Liver (tissue), 3 donors: Measurements from ENCODE around the gene ORM2.

ENCODE experiments used
- EGR1 ChIP-seq, 2 donors: IDR thresholded peaks; 2 replicates each; pipeline ENCODE4 v1.6.1; 2016 to 2018; ENCODE audit warnings: antibody characterized with exemption in 2 of 2, low read depth in 2 of 2
- FOXA2 ChIP-seq: IDR thresholded peaks from 2 replicates; pipeline ENCODE4 v1.6.1; 2016; ENCODE audit warnings: antibody characterized with exemption
- GABPA ChIP-seq, 2 donors: IDR thresholded peaks in 1 of 2; conservative IDR thresholded peaks in 1 of 2; 2 replicates each; pipeline ENCODE4 v1.6.1; 2016; ENCODE audit warnings: antibody characterized with exemption in 2 of 2, mild to moderate bottlenecking in 1 of 2, moderate library complexity in 1 of 2
- JUND ChIP-seq, 2 donors: IDR thresholded peaks; 2 replicates each; pipeline ENCODE4 v1.6.1; 2016; ENCODE audit warnings: antibody characterized with exemption in 2 of 2
- NR2F2 ChIP-seq: IDR thresholded peaks from 2 replicates; pipeline ENCODE4 v1.6.1; 2016; ENCODE audit warnings: antibody characterized with exemption
- RAD21 ChIP-seq, 2 donors: IDR thresholded peaks; 2 replicates each; pipeline ENCODE4 v1.6.1; 2016; ENCODE audit warnings: antibody characterized with exemption in 2 of 2, mild to moderate bottlenecking in 2 of 2
- RXRA ChIP-seq, 2 donors: IDR thresholded peaks; 2 replicates each; pipeline ENCODE4 v1.6.1; 2017 to 2018; ENCODE audit warnings: antibody characterized with exemption in 2 of 2, mild to moderate bottlenecking in 1 of 2
- SP1 ChIP-seq: IDR thresholded peaks from 2 replicates; pipeline ENCODE4 v1.6.1; 2018; ENCODE audit warnings: antibody characterized with exemption, mild to moderate bottlenecking
- TAF1 ChIP-seq: conservative IDR thresholded peaks from 2 replicates; pipeline ENCODE4 v1.6.1; 2016; ENCODE audit warnings: antibody characterized with exemption, mild to moderate bottlenecking
- TF ChIP-seq, protein P1 (sequence below): fragments of 150-350 bp; IDR thresholded peaks from 2 replicates; pipeline ENCODE4 v1.5.1; 2017; ENCODE audit warnings: improper control_type of control experiment, low read depth, low read length; ENCODE audit not compliant: missing input control
- TF ChIP-seq, protein P2 (sequence below): IDR thresholded peaks from 2 replicates; pipeline ENCODE4 v1.6.1; 2016; ENCODE audit warnings: antibody characterized with exemption
- TF ChIP-seq, protein P3 (sequence below): IDR thresholded peaks from 2 replicates; pipeline ENCODE4 v1.6.1; 2016; ENCODE audit warnings: antibody characterized with exemption
- TF ChIP-seq, protein P4 (sequence below): IDR thresholded peaks from 2 replicates; pipeline ENCODE4 v1.6.1; 2016; ENCODE audit warnings: antibody characterized with exemption, mild to moderate bottlenecking
- TF ChIP-seq, protein P5 (sequence below): IDR thresholded peaks from 2 replicates; pipeline ENCODE4 v1.6.1; 2016; ENCODE audit warnings: antibody characterized with exemption
- donor health status: healthy.
- donor health status: healthy.

DNA sequence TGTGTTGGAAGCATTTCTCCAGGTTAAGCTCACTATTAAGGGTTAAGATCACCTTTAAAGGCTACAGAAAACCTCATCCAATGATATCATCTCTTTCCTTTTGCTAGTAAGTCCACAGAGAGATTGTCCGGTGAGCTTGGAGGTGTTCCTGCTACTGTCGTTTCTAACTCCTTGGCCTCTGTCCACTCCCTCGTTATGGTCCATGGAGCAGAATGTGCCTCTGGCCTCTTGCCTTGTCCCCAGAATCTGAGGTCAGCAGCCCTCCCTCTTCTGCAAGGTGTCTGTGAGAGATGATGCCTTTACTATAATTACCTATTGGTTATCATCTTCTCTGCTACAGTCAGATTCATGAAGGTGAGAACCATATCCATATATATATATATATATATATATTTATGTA is 15.0 kb downstream of the ORM2 start:
- TF ChIP-seq, protein P1, sequence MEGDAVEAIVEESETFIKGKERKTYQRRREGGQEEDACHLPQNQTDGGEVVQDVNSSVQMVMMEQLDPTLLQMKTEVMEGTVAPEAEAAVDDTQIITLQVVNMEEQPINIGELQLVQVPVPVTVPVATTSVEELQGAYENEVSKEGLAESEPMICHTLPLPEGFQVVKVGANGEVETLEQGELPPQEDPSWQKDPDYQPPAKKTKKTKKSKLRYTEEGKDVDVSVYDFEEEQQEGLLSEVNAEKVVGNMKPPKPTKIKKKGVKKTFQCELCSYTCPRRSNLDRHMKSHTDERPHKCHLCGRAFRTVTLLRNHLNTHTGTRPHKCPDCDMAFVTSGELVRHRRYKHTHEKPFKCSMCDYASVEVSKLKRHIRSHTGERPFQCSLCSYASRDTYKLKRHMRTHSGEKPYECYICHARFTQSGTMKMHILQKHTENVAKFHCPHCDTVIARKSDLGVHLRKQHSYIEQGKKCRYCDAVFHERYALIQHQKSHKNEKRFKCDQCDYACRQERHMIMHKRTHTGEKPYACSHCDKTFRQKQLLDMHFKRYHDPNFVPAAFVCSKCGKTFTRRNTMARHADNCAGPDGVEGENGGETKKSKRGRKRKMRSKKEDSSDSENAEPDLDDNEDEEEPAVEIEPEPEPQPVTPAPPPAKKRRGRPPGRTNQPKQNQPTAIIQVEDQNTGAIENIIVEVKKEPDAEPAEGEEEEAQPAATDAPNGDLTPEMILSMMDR, result no peak
- TF ChIP-seq SP1, result no peak
- TF ChIP-seq, protein P2, sequence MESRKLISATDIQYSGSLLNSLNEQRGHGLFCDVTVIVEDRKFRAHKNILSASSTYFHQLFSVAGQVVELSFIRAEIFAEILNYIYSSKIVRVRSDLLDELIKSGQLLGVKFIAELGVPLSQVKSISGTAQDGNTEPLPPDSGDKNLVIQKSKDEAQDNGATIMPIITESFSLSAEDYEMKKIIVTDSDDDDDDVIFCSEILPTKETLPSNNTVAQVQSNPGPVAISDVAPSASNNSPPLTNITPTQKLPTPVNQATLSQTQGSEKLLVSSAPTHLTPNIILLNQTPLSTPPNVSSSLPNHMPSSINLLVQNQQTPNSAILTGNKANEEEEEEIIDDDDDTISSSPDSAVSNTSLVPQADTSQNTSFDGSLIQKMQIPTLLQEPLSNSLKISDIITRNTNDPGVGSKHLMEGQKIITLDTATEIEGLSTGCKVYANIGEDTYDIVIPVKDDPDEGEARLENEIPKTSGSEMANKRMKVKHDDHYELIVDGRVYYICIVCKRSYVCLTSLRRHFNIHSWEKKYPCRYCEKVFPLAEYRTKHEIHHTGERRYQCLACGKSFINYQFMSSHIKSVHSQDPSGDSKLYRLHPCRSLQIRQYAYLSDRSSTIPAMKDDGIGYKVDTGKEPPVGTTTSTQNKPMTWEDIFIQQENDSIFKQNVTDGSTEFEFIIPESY, result no peak
- TF ChIP-seq JUND (IDR thresholded peaks at IDR 0.05), result no peak
- TF ChIP-seq, protein P3, sequence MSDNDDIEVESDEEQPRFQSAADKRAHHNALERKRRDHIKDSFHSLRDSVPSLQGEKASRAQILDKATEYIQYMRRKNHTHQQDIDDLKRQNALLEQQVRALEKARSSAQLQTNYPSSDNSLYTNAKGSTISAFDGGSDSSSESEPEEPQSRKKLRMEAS, result no peak
- no peak for TF ChIP-seq GABPA (IDR thresholded peaks at IDR 0.05 in 1 of 2, conservative IDR thresholded peaks at IDR 0.05 in 1 of 2)
- TF ChIP-seq NR2F2, result no peak
- TF ChIP-seq, protein P4, sequence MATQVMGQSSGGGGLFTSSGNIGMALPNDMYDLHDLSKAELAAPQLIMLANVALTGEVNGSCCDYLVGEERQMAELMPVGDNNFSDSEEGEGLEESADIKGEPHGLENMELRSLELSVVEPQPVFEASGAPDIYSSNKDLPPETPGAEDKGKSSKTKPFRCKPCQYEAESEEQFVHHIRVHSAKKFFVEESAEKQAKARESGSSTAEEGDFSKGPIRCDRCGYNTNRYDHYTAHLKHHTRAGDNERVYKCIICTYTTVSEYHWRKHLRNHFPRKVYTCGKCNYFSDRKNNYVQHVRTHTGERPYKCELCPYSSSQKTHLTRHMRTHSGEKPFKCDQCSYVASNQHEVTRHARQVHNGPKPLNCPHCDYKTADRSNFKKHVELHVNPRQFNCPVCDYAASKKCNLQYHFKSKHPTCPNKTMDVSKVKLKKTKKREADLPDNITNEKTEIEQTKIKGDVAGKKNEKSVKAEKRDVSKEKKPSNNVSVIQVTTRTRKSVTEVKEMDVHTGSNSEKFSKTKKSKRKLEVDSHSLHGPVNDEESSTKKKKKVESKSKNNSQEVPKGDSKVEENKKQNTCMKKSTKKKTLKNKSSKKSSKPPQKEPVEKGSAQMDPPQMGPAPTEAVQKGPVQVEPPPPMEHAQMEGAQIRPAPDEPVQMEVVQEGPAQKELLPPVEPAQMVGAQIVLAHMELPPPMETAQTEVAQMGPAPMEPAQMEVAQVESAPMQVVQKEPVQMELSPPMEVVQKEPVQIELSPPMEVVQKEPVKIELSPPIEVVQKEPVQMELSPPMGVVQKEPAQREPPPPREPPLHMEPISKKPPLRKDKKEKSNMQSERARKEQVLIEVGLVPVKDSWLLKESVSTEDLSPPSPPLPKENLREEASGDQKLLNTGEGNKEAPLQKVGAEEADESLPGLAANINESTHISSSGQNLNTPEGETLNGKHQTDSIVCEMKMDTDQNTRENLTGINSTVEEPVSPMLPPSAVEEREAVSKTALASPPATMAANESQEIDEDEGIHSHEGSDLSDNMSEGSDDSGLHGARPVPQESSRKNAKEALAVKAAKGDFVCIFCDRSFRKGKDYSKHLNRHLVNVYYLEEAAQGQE, result no peak
- TF ChIP-seq TAF1, result no peak
- TF ChIP-seq RAD21 (IDR thresholded peaks at IDR 0.05), result no peak
- TF ChIP-seq FOXA2, result no peak
- TF ChIP-seq, protein P5, sequence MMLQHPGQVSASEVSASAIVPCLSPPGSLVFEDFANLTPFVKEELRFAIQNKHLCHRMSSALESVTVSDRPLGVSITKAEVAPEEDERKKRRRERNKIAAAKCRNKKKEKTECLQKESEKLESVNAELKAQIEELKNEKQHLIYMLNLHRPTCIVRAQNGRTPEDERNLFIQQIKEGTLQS, result no peak
- no peak for TF ChIP-seq EGR1 (IDR thresholded peaks at IDR 0.05; ENCODE audit: low read depth in 2 of 2)
- no peak for TF ChIP-seq RXRA (IDR thresholded peaks at IDR 0.05)
